Heart left ventricle (tissue), 13 donors: Measurements from ENCODE around the gene PIK3C2G.

Experiments
- POLR2A ChIP-seq, 2 donors: fragments of 450-650 bp; IDR thresholded peaks; one replicate each; pipeline ENCODE4 v1.6.1; 2017; ENCODE audit warnings: antibody characterized with exemption in 2 of 2, mild to moderate bottlenecking in 2 of 2, moderate library complexity in 2 of 2
- TF ChIP-seq, protein P1 (sequence below), 12 donors: fragments of 200-600 bp; sonication (generic) in 4 of 12; IDR thresholded peaks; one replicate each; pipeline versions ENCODE4 v1.5.0 to v1.8.0; 2018 to 2022; ENCODE audit warnings: antibody characterized with exemption in 12 of 12, mild to moderate bottlenecking in 5 of 12
- donor health status: ischemic (EF 13 %, LVEDD 7.1; RV severe dilation, severe dysfunction).
- donor health status: DM: no; HTN: yes; CAD: no.
- donor health status: DM: no; HTN: no; CAD: no.
- donor health status: ischemic (EF 25% LVEDD 6.9; RV normal size, moderate dysfunction).
- donor health status: ischemic (EF 25% LVEDD 5.7; RV mildly dilated, moderate dysfunction).
- donor health status: ischemic (EF 35%, LVEDD 5.7; RV mildly dilated, moderate dysfunction).
- donor health status: nonischemic (EF 11% LVEDD 7.7; RV severe dilation, severe dysfunction).
- donor health status: DM: yes; HTN: yes; CAD: no.
- donor health status: PGD.
- donor health status: ischemic (EF 29% LVEDD 5.4; RV normal size, mild dysfunction).
- donor health status: nonischemic (EF 23%, LVEDD 6.1; RV moderate dilation, normal function).

DNA sequence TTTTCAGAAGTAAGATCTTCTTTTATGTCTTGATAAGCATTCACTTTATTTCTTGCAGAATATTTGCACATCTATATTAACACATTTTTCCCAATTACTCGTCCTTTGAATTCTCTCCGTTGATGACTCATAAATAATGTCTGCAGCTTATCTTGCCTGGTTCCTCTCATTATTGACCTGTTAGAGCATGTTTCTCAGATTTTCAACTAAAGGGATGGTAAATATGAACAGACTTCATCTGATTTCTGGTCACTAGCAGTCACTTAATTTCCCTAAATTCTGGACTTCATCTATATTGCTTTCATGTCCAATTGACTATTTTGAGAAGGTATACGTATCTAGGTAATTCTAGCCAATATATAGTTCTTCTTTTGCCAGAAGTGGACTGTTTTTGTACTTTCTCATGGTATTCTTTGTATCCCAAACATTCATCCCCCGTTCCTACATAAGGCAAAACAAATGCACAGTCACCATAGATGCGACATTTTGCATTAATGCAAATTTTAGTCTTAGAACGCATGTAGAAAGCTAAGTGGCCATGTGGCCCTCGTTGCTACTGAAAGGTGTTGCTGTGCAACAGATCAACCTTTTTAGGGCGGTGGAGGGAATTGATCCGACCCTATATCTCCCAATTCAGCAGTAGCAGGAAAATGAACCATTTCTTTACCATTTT lies 6.2 kb downstream of the PIK3C2G start:
- TF ChIP-seq, protein P1, sequence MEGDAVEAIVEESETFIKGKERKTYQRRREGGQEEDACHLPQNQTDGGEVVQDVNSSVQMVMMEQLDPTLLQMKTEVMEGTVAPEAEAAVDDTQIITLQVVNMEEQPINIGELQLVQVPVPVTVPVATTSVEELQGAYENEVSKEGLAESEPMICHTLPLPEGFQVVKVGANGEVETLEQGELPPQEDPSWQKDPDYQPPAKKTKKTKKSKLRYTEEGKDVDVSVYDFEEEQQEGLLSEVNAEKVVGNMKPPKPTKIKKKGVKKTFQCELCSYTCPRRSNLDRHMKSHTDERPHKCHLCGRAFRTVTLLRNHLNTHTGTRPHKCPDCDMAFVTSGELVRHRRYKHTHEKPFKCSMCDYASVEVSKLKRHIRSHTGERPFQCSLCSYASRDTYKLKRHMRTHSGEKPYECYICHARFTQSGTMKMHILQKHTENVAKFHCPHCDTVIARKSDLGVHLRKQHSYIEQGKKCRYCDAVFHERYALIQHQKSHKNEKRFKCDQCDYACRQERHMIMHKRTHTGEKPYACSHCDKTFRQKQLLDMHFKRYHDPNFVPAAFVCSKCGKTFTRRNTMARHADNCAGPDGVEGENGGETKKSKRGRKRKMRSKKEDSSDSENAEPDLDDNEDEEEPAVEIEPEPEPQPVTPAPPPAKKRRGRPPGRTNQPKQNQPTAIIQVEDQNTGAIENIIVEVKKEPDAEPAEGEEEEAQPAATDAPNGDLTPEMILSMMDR (IDR thresholded peaks at IDR 0.05): no peak
- no peak for TF ChIP-seq POLR2A (IDR thresholded peaks at IDR 0.05)
